Stomach smooth muscle (tissue), 2 donors: ENCODE data around the gene ETFRF1.
A peak's percentile ranks its signal among the peaks of the same experiment; 100 is the strongest.

Source experiments
- H3K27ac ChIP-seq: one replicate; pipeline ENCODE4 v1.7.0; 2013; ENCODE audit warnings: mild to moderate bottlenecking, low read length, inconsistent platforms
- H3K27me3 ChIP-seq, 2 donors: one replicate each; pipeline ENCODE4 v1.7.0; 2013; ENCODE audit warnings: low read length in 2 of 2; ENCODE audit not compliant: insufficient read depth in 2 of 2, control insufficient read depth in 1 of 2
- H3K36me3 ChIP-seq, 2 donors: one replicate each; pipeline ENCODE4 v1.7.0; 2013; ENCODE audit warnings: low read length in 2 of 2; ENCODE audit not compliant: control insufficient read depth in 2 of 2, insufficient read depth in 2 of 2
- H3K4me1 ChIP-seq: one replicate; pipeline ENCODE4 v1.7.0; 2013; ENCODE audit warnings: low read length; ENCODE audit not compliant: control insufficient read depth, insufficient read depth
- H3K4me3 ChIP-seq, 2 donors: one replicate each; pipeline ENCODE4 v1.7.0; 2013; ENCODE audit warnings: low read length in 2 of 2
- H3K9ac ChIP-seq, 2 donors: one replicate each; pipeline ENCODE4 v1.7.0; 2013; ENCODE audit warnings: low read length in 2 of 2, mild to moderate bottlenecking in 1 of 2
- H3K9me3 ChIP-seq, 2 donors: one replicate each; pipeline ENCODE4 v1.7.0; 2013; ENCODE audit warnings: low read length in 2 of 2; ENCODE audit not compliant: control insufficient read depth in 2 of 2
- donor health status: healthy.
- donor health status: Pancreatic carcinoma.

Gene ETFRF1, protein sequence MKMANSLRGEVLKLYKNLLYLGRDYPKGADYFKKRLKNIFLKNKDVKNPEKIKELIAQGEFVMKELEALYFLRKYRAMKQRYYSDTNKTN

DNA sequence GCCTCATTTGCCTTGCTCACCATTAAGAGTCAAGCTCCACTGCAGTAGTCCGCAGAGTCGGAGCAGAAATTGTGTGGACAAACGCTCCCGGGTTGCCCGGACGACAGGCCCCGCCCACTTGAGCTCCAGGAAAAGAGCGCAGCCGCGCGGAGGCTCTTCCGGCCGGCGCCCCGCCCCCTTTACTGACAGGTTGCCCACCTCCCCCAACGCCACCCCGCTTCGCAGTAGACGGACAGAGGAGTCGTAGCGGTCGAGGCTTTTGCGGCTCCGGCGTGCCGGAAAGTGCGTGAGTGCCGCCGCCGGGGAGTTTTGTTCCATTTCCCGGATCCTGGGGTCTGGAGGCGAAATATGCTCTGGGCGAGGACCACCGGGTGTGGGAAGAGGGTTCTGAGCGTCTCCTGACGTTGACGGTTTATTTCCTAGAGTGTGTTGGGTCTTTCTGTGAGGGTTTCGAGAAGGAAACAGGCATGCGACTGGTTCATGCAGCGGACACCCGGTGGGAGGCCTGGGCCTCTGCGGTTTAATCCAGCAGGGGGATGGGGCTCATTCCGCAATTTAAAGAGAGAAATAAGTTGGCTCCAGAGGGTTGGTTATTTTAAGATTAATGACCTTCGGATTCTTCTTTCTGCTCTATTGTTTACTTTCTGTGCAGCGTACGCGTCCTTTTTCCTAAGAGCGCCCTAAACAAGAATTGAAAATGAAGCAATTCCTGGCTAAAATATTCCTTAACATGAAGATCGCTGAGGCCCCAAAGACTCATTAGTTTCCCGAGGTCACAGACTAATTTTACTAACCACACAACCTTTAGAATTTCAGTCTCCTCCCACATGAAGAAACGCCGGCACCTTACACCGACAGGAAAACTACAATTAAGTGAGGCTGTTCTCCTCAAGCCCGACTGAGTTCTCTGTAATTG lies at the start of gene ETFRF1, which contains the start of gene DNAI7:
Gene ETFRF1, plus strand, starts transcription at position 182 of the 916 bp plus-strand sequence. CDS start 8,720 bp downstream, outside the sequence.
Gene DNAI7, minus strand, starts transcription at position 105 of the 916 bp plus-strand sequence. Its CDS starts 82 bp downstream, at position 23.
- Histone ChIP-seq H3K27me3 (no peaks in the 10 kb centered on the region), H3K9ac (peak within 1 kb of the TSS; percentile 89 to 97), H3K4me3 (peak within 1 kb of the TSS; percentile 91 to 96)

DNA sequence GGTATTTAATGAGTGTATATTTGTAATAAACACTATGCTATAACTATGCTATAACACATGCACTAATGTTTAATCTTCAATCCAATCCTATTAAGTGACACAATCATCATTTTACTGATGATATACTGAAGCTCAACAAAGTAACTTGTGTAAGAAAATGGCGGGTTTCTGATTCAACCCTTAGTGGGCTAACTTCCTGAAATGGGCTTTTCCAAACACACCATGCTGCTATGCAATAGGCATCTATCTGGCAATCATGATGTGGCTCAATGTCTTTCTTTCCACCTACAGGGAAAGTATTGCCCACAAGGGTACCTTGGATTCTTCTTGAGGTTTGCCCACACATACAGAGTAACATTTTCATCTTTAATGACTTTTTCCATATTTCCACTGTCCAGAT lies 48.4 kb upstream of the ETFRF1 start:
- Histone ChIP-seq H3K4me3 (no peak overlapping the region), H3K27ac (no peak overlapping the region), H3K9me3 (no peaks in the 10 kb centered on the region), H3K9ac (no peak overlapping the region), H3K36me3 (no peaks in the 10 kb centered on the region), H3K4me1 (peaks cover 5% of the 10 kb centered on the region), H3K27me3 (no peaks in the 10 kb centered on the region)

More for the DNA sequence above, at the start of gene ETFRF1, which contains the start of gene DNAI7:
- Histone ChIP-seq H3K36me3 (peaks cover 0 to 2% of the 10 kb centered on the region in 2 donors), H3K27ac (peak within 1 kb of the TSS; percentile 95), H3K4me1 (peaks cover 9% of the 10 kb centered on the region), H3K9me3 (no peaks in the 10 kb centered on the region)

DNA sequence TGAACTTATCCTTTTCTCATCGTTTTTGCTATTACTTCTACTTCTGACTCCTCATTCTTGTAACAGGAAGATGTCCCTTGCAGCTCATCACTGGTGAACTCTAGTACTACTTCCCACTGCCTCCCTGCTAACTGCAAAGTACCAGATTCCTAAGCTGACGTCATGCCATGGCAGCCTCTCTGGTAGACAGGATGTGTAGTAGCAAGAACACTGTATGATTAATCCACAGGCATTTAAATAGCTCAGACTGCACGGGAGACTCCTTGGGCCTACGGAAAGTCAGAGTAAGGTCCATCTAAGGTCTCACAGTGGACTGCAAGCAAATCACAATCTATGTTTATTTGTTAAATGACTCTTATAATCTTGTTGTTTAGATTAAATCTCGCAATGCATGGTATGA lies 43.6 kb upstream of the ETFRF1 start:
- Histone ChIP-seq H3K9me3 (no peaks in the 10 kb centered on the region), H3K4me3 (no peak overlapping the region), H3K27ac (no peak overlapping the region), H3K9ac (no peak overlapping the region), H3K36me3 (no peaks in the 10 kb centered on the region), H3K27me3 (no peaks in the 10 kb centered on the region), H3K4me1 (peaks cover 6% of the 10 kb centered on the region)

DNA sequence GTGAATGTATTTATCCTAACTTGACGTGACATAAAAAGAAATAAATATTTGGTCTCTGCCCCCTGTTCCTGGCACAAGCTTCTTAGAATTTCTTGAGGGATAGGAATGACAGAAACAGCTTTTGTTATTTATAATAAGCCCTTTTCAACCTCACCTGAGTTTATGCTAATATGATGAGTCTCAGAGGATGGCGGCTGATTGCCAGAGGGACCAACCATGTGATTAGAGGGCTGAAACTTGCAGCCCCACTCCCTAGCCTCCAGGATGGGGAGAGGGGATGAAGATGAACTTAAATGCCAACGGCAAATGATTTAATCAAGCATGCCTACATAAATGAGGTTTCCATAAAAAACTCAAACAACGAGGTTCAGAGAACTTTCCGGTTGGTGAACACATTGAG lies 43.0 kb upstream of the ETFRF1 start:
- no peak overlapping the region for H3K4me3 ChIP-seq
- no peaks in the 10 kb centered on the region for H3K27me3 ChIP-seq
- H3K27ac ChIP-seq = no peak overlapping the region
- H3K9ac ChIP-seq = no peak overlapping the region
- no peaks in the 10 kb centered on the region for H3K36me3 ChIP-seq
- no peaks in the 10 kb centered on the region for H3K9me3 ChIP-seq
- H3K4me1 ChIP-seq = peaks cover 6% of the 10 kb centered on the region

DNA sequence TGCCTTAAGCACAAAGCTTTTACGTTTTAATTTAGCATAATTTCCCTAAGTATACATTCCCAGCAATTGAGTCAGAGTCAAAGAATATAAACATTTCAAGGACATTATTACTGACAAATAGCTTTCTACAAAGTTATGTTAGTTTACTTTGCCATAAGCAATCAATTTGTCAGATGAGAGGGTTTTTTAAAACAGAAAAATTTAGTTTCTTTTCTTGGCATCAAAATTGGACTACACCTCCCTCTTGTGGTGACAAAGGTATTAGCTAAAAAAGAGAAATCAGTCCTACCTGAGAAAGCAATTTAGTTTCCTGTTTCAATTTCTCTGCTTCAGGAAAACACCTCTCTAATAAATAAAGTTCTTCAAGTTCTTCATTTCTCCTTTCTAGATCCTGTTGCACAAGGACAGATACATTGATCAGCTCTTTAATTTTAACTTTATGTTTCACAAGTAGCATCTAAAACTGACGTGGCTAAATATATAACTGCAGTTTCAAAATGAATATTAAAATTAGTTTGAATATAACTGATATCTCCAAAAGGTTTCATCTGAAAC lies 39.9 kb upstream of the ETFRF1 start:
- Histone ChIP-seq H3K4me3 (no peak overlapping the region), H3K9me3 (no peaks in the 10 kb centered on the region), H3K27ac (no peak overlapping the region), H3K27me3 (no peaks in the 10 kb centered on the region), H3K36me3 (no peaks in the 10 kb centered on the region), H3K9ac (peak overlapping the region in 1 of 2 donors; percentile 31), H3K4me1 (peaks cover 6% of the 10 kb centered on the region)

DNA sequence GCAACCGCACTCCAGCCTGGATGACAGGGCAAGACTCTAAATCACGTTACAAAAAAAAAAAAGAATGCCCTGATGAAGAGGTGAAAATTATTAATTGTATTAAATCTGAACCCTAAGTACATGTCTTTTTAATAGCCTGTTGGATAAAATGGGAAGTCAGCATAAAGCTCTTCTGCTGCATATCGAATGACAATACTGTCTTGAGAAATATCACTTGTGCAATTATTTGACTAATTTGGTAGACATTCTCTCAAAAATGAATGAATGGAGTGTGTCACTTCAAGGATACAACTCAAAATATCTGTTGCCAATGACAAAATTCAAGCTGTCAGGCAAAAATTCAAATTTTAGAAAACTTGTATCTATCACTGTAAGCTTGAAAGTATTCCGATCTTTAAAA lies 39.0 kb upstream of the ETFRF1 start:
- Histone ChIP-seq H3K4me1 (peaks cover 6% of the 10 kb centered on the region), H3K9me3 (no peaks in the 10 kb centered on the region), H3K27ac (no peak overlapping the region), H3K36me3 (no peaks in the 10 kb centered on the region), H3K4me3 (no peak overlapping the region), H3K9ac (no peak overlapping the region), H3K27me3 (no peaks in the 10 kb centered on the region)

DNA sequence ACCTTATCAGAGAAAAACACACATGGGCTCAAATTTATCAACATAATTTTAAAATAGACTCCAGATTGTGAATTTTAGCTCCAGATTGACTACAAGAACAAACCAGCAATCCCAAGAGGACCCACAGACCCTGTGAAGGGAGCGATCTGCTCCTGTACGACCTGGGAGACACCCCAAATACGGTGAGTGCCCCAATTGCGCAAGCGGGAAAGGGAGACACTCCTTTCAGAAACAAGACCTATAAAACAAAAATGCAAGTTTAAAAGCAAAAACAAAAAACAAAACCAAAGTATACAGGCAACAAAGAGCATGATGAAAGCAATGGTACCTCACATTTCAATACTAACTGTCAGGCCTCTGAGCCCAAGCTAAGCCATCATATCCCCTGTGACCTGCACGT lies 32.2 kb upstream of the ETFRF1 start:
- Histone ChIP-seq H3K9me3 (no peaks in the 10 kb centered on the region), H3K4me1 (no peaks in the 10 kb centered on the region), H3K9ac (no peak overlapping the region), H3K27ac (no peak overlapping the region), H3K27me3 (no peaks in the 10 kb centered on the region), H3K4me3 (no peak overlapping the region), H3K36me3 (no peaks in the 10 kb centered on the region)

DNA sequence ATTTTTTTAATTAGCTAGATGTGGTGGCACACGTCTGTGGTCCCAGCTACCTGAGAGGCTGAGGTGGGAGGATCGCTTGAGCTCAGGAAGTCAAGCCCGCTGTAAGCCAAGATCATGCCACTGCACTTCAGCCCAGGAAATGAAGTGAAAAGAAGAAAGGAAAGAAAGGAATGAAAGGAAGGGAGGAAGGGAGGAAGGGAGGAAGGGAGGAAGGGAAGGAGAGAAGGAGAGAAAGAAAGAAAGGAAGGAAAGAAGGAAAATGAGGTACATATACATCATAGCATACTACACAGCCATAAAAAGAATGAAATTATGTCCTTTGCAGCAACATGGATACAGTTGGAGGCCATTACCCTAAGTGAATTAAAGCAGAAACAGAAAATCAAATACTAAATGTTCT lies 12.3 kb upstream of the ETFRF1 start:
- Histone ChIP-seq H3K27ac (no peak overlapping the region), H3K4me3 (no peak overlapping the region), H3K9ac (no peak overlapping the region), H3K9me3 (no peaks in the 10 kb centered on the region), H3K27me3 (no peaks in the 10 kb centered on the region), H3K4me1 (no peaks in the 10 kb centered on the region), H3K36me3 (no peaks in the 10 kb centered on the region)

DNA sequence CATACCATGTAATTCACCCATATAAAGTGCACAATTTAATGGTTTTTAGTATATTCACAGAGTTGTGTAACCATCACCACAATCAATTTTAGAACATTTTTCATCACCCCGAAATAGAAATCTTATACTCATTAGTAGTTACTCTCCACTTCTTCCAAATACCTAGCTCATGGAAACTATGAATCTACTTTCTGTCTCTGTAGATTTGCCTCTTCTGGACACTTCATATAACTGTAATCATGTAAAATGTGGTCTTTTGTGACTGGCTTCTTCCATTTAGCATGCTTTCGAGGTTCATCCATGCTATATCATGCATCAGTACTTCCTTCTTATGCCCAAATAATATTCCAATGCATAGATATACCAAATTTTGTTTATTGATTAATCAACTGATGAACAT lies 10.9 kb upstream of the ETFRF1 start:
- Histone ChIP-seq H3K36me3 (no peaks in the 10 kb centered on the region), H3K4me1 (no peaks in the 10 kb centered on the region), H3K27ac (no peak overlapping the region), H3K9ac (no peak overlapping the region), H3K4me3 (no peak overlapping the region), H3K9me3 (no peaks in the 10 kb centered on the region), H3K27me3 (no peaks in the 10 kb centered on the region)

DNA sequence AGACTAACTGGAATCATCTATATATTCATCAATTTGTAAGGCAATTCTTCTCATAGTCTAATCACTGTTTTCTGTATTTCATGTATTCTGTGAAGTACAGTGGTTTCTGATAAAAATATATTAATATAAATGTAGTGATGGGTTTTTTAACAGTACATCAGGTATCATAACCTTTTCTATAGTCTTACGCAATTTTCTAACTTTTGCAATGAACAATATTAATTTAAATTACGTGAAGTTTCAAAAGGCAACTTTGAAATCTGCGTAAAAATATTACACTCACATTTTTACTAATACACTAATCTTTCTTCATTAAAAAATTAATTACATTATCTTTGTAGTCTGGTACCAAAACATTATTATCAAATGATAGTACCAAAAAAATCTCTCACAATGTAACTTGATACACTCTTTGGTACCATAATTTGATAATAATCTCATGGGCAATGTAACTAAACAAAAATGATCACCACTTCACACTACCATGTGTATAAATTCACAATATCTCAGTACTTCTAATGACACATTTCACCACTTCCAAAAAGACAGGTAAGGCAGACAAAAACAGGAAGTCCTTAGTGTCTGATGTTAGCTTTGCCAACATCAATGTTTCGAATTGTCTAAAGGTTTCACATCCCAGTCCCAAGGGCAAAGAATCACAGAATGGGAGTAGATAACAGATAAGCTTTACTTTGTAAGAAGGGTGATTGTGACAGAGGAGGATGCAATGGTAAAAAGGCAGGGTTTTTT lies 8.8 kb upstream of the ETFRF1 start:
- H3K9me3 ChIP-seq = no peaks in the 10 kb centered on the region
- no peak overlapping the region for H3K9ac ChIP-seq
- no peaks in the 10 kb centered on the region for H3K36me3 ChIP-seq
- no peak overlapping the region for H3K4me3 ChIP-seq
- H3K27me3 ChIP-seq = no peaks in the 10 kb centered on the region
- H3K27ac ChIP-seq = no peak overlapping the region
- H3K4me1 ChIP-seq = no peaks in the 10 kb centered on the region
